PC-3 (cell line): Measurements from ENCODE around the gene ING2. TPM values are rescaled to one million over a fixed set of nuclear protein-coding genes. Genes with fewer than 3 reads are reported as not detected.
"Not testable (repeated sequence)": the region's sequence is repeated elsewhere in the genome, so short reads cannot be mapped to it uniquely, and the experiment has no call there.

Experiments
- ATAC-seq: fragments of 200-7000 bp; cut with Tn5 transposase; 2 replicates; pipeline ENCODE4 v1.9.1; 2020; ENCODE audit warnings: mild to moderate bottlenecking, moderate library complexity
- BruUV-seq: library from RNA; stranded (reverse); fragments of 400-500 nt; replicated peaks from 2 replicates; lab custom pipeline; 2021; lab: Mats Ljungman, UMichigan
- CTCF ChIA-PET: fragments of 300-600 bp; sonication (Branson Sonifier 250); formaldehyde crosslinking; loops from one replicate; lab custom pipeline; 2022; ENCODE audit warnings: antibody characterized with exemption; lab: Charles Lee
- POLR2A ChIA-PET: fragments of 300-600 bp; sonication (Branson Sonifier 250); formaldehyde crosslinking; loops from one replicate; lab custom pipeline; 2022; ENCODE audit warnings: antibody characterized with exemption; ENCODE audit not compliant: unreplicated experiment; lab: Charles Lee
- DNase-seq: peaks from one replicate; pipeline ENCODE4 v3.0.0-alpha.2; 2015
- H2AFZ ChIP-seq: fragments of 300-600 bp; sonication (generic); 2 replicates; pipeline ENCODE4 v1.6.0; 2016; ENCODE audit warnings: antibody characterized with exemption, low read length
- H3F3A ChIP-seq: fragments of 300-600 bp; sonication (generic); one replicate; pipeline ENCODE4 v1.6.0; 2017; ENCODE audit warnings: antibody characterized with exemption, low read length, control low read depth, mild to moderate bottlenecking; ENCODE audit not compliant: unreplicated experiment
- H3K27ac ChIP-seq: fragments of 300-600 bp; sonication (generic); 2 replicates; pipeline ENCODE4 v1.5.1; 2016; ENCODE audit warnings: mild to moderate bottlenecking, low read length
- H3K27me3 ChIP-seq: fragments of 300-600 bp; sonication (generic); 2 replicates; pipeline ENCODE4 v1.6.1; 2016; ENCODE audit warnings: low read length, mixed read lengths
- H3K36me3 ChIP-seq: fragments of 300-600 bp; sonication (generic); 2 replicates; pipeline ENCODE4 v1.6.1; 2016; ENCODE audit warnings: low read depth, mixed run types, low read length, mixed read lengths
- H3K4me1 ChIP-seq: fragments of 300-600 bp; sonication (generic); 2 replicates; pipeline ENCODE4 v1.5.1; 2016; ENCODE audit warnings: low read length; ENCODE audit not compliant: insufficient read depth
- H3K4me2 ChIP-seq: fragments of 300-600 bp; sonication (generic); 2 replicates; pipeline ENCODE4 v1.6.0; 2016; ENCODE audit warnings: low read length
- H3K4me3 ChIP-seq: fragments of 300-600 bp; sonication (generic); 2 replicates; pipeline ENCODE4 v1.5.1; 2016; ENCODE audit warnings: mild to moderate bottlenecking, low read length, mixed read lengths
- H3K79me2 ChIP-seq: fragments of 300-600 bp; sonication (generic); 2 replicates; pipeline ENCODE4 v1.6.1; 2017; ENCODE audit warnings: low read length, mixed read lengths
- H3K9ac ChIP-seq: fragments of 300-600 bp; sonication (generic); 2 replicates; pipeline ENCODE4 v1.6.0; 2016; ENCODE audit warnings: mild to moderate bottlenecking, low read length
- H3K9me2 ChIP-seq: fragments of 300-600 bp; sonication (generic); replicated peaks from 2 replicates; pipeline ENCODE4 v1.6.1; 2016; ENCODE audit warnings: mixed run types, low read length, mixed read lengths
- H3K9me3 ChIP-seq: fragments of 300-600 bp; sonication (generic); 2 replicates; pipeline ENCODE4 v1.6.1; 2016; ENCODE audit warnings: low read length, mixed read lengths
- H4K20me1 ChIP-seq: fragments of 300-600 bp; sonication (generic); 2 replicates; pipeline ENCODE4 v1.6.1; 2016; ENCODE audit warnings: low read length, mixed read lengths
- CTCF ChIP-seq: fragments of 300-600 bp; sonication (generic); conservative IDR thresholded peaks from 2 replicates; pipeline ENCODE4 v1.5.1; 2017; ENCODE audit warnings: antibody characterized with exemption, low read depth, mild to moderate bottlenecking, low read length
- EZH2 ChIP-seq: fragments of 300-600 bp; sonication (generic); IDR thresholded peaks from one replicate; pipeline ENCODE4 v1.6.1; 2017; ENCODE audit warnings: antibody characterized with exemption, mild to moderate bottlenecking, low read length; ENCODE audit not compliant: unreplicated experiment
- EZH2phosphoT487 ChIP-seq: fragments of 300-600 bp; sonication (generic); IDR thresholded peaks from 2 replicates; pipeline ENCODE4 v1.6.1; 2018; ENCODE audit warnings: mild to moderate bottlenecking, antibody characterized with exemption, low read length, borderline replicate concordance
- intact Hi-C: fragments of 100-400 bp; cut with micrococcal nuclease; formaldehyde crosslinking; loops from 2 replicates; pipeline ENCODE4 v1.9.0; 2023
- total RNA-seq: library from RNA; depleted of rRNA; stranded (reverse); fragments of >200 nt; gene quantifications from 2 replicates; pipeline ENCODE4 v1.2.3, GENCODE V29; 2014

The ING2 gene
- total RNA-seq, 1 experiment from 2014 or later: 17.3 TPM

GRCh38 chr4:183478926-183479325 lies 25.9 kb upstream of the ING2 start:
- intact Hi-C loops: loop anchor here (10.0 kb wide), 1 partner anchor 276 kb away; no protein-coding TSS in a partner anchor
- Histone ChIP-seq H3K27me3 (no peaks in the 10 kb centered on the region), H3K27ac (no peak overlapping the region), H3K4me1 (no peaks in the 10 kb centered on the region), H3K9me2 (no peaks in the 10 kb centered on the region), H3K9ac (no peak overlapping the region), H3K36me3 (no peaks in the 10 kb centered on the region), H3F3A (no peaks in the 10 kb centered on the region), H4K20me1 (no peaks in the 10 kb centered on the region), H3K4me2 (no peak overlapping the region), H2AFZ (no peak overlapping the region), H3K9me3 (no peaks in the 10 kb centered on the region), H3K79me2 (no peaks in the 10 kb centered on the region), H3K4me3 (no peak overlapping the region)
- no TSS peak for BruUV-seq
- TF ChIP-seq EZH2 (no peak), CTCF (no peak), EZH2phosphoT487 (no peak)
- DNase-seq (no peak), ATAC-seq (no peak)
- CTCF ChIA-PET: no interaction called here
- POLR2A ChIA-PET: no interaction called here

GRCh38 chr4:183482515-183483095 lies 22.3 kb upstream of the ING2 start:
- intact Hi-C loops, DNase-seq, CTCF ChIA-PET: not testable (repeated sequence)

GRCh38 chr4:183483997-183484396 lies 20.9 kb upstream of the ING2 start:
- Histone ChIP-seq H3K27me3 (no peaks in the 10 kb centered on the region), H3K36me3 (no peaks in the 10 kb centered on the region), H2AFZ (no peak overlapping the region), H3F3A (no peaks in the 10 kb centered on the region), H3K9ac (no peak overlapping the region), H3K79me2 (no peaks in the 10 kb centered on the region), H3K9me3 (no peaks in the 10 kb centered on the region), H3K9me2 (no peaks in the 10 kb centered on the region), H3K4me3 (no peak overlapping the region), H4K20me1 (no peaks in the 10 kb centered on the region), H3K27ac (no peak overlapping the region), H3K4me2 (no peak overlapping the region), H3K4me1 (peaks cover 4% of the 10 kb centered on the region; the same call in 1 of the 2 replicates)
- ChIA-PET POLR2A (no interaction called here), CTCF (no interaction called here)
- no TSS peak for BruUV-seq
- no peak for ATAC-seq
- intact Hi-C loops: no loop called here
- DNase-seq: no peak
- no peak for TF ChIP-seq CTCF
- no peak for TF ChIP-seq EZH2phosphoT487
- no peak for TF ChIP-seq EZH2

More at GRCh38 chr4:183482515-183483095, 22.3 kb upstream of the ING2 start:
- H3K4me3 ChIP-seq, H3K79me2 ChIP-seq, BruUV-seq, H4K20me1 ChIP-seq, H3K9me2 ChIP-seq, H2AFZ ChIP-seq, ATAC-seq, H3K36me3 ChIP-seq, H3K4me2 ChIP-seq, H3K9ac ChIP-seq, H3K27ac ChIP-seq, H3K4me1 ChIP-seq, POLR2A ChIA-PET, H3F3A ChIP-seq, H3K9me3 ChIP-seq, H3K27me3 ChIP-seq: not testable (repeated sequence)
